GM10266 (cell line): ENCODE data around the gene MC3R.

Experiments
- DNase-seq: peaks from one replicate; pipeline ENCODE4 v3.0.0; 2012; ENCODE audit errors: extremely low spot score
- TF ChIP-seq, protein P1 (sequence below): IDR thresholded peaks from 2 replicates; pipeline ENCODE4 v1.5.1; 2012; ENCODE audit warnings: mild to moderate bottlenecking, low read depth; ENCODE audit not compliant: control insufficient read depth, insufficient read depth; ENCODE audit errors: missing control alignments

MC3R gene

DNA sequence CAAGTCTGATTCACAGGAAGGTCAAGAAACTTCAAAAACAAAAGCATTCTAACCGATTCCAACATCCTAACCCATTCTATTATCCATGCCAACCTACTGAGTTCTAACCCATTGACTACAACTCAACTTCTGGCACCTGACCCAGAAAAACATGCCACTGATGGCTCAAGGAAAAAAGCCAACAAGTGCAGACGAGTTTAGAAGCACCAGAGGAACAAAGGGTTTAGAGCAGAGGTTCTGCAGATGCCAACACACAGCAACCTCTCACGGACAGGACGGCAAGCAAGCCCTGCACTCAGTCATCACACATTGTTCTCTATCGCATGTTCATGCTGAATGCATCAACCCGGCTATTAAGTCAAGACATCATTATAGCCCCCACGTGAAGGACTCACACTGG, 25.2 kb upstream of the MC3R start:
- TF ChIP-seq, protein P1, sequence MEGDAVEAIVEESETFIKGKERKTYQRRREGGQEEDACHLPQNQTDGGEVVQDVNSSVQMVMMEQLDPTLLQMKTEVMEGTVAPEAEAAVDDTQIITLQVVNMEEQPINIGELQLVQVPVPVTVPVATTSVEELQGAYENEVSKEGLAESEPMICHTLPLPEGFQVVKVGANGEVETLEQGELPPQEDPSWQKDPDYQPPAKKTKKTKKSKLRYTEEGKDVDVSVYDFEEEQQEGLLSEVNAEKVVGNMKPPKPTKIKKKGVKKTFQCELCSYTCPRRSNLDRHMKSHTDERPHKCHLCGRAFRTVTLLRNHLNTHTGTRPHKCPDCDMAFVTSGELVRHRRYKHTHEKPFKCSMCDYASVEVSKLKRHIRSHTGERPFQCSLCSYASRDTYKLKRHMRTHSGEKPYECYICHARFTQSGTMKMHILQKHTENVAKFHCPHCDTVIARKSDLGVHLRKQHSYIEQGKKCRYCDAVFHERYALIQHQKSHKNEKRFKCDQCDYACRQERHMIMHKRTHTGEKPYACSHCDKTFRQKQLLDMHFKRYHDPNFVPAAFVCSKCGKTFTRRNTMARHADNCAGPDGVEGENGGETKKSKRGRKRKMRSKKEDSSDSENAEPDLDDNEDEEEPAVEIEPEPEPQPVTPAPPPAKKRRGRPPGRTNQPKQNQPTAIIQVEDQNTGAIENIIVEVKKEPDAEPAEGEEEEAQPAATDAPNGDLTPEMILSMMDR, result no peak
- DNase-seq, result no peak

DNA sequence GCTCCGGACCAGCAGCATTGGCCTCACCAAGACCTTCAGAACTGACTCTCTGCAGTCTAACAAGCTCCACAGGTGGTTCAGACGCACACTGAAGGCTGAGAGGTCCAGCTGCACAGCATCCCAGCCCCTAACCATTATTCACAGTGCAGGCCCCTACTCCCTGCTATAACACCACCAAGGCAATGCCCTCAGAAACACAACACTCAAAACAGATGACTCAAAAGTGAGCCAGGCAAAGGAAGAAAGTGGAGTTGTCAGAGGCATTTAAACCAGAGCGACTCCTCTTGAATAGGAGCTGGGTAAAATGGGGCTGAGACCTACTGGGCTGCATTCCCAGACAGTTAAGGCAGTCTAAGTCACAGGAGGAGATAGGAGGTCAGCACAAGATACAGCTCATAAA, 20.5 kb upstream of the MC3R start:
- DNase-seq, result no peak
- TF ChIP-seq, protein P1, result no peak

DNA sequence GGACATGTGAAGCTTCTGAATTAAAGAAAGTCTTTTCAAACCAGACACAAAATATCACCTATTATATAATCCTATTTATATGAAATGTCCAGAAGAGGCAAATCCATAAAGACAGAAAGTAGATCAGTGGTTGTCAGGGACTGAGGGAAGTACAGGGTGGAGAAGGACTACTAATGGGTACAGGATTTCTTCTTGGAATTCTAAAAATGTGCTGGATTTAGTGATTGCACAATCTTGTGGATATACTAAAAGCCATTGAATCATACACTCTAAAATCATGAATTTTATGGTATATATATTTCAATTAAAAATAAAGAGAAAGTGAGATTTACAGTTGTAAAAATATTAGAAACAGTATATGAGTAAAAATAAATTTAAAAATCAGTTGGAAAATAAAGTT, 18.7 kb upstream of the MC3R start:
- DNase-seq, result no peak
- TF ChIP-seq, protein P1, result no peak

DNA sequence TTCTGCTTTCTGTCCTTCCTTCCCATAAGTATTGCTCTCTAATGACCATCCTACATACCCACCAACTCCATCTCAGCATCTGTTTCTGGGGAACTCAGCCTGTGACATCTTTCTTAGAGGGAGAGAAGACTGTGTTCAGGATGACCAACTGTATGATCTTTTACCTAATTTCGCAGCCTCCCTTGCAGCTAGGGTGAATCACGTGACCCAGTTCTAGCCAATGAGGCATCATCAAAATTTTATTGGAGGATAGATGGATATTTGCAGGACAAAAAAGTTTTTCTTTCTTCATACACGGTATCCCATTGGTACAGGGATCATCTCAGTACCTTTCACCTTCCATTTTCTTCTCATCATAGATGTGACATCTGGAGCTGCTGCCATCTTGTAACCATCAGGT, 14.4 kb upstream of the MC3R start:
- TF ChIP-seq, protein P1, result no peak

DNA sequence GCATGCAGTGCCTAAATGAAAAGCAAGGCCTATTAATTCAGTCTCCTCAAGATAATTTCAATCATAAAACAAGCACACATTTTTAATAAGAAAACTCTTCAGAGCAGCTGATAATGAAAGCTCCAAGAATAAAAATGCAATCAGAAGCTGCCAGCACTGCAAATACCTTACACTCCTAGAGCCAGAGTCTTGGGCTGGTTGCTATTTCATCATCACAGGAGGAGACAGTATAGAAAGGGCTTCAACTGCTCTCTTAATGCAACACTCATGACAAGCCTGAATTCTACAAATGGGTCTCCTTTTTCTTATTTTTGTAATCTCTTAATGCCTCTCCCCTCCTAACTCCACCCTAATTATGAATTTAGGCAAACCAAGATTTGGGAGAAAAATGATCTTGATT, 11.2 kb upstream of the MC3R start:
- TF ChIP-seq, protein P1, result no peak
- DNase-seq, result no peak

More for the DNA sequence above, 14.4 kb upstream of the MC3R start:
- DNase-seq, result no peak

DNA sequence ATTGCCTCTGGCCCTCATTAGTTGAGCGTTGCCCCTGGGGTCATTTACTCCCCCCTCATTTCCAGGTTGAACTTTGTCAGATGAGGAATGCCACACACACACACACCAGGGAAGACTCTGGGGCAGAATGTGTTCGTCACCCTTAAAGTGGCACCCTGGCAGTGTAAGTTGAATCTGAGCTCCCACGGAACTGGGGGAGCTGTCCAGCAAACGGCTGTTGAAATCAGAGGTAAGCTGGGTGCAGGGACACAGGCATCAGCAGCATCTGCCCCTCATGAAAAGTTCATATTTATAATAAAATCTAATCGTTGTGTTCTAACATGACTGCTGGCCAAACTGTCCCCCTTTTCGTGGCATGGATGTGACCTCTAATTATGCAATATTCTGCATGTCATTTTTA, 4.3 kb upstream of the MC3R start:
- TF ChIP-seq, protein P1, result no peak

DNA sequence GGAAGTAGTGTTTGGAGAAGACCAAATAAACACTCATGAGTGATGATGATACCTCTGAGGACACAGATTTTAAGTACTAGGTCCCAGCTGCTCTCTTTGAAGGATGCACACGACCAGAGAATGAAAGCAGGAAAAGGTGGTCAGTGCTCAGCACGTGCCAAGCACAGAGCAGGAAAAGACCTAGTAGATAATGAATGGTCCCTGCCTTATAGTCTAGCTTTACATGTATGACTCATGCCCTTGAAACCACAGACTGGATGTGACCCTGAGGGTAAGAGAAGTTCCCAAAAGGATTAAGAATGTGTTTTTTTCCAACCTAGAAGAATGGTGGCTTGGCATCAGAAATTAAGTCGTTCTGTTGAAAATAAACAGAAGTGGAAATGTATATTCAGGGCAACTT, 2.8 kb upstream of the MC3R start:
- no peak for DNase-seq
- TF ChIP-seq, protein P1, result no peak

More for the DNA sequence above, 4.3 kb upstream of the MC3R start:
- no peak for DNase-seq
